Neural crest cell (in vitro differentiated cells): ENCODE data around the gene PYGB. TPM values are rescaled to one million over a fixed set of nuclear protein-coding genes. Genes with fewer than 3 reads are reported as not detected.

Experiments
- DNase-seq: peaks from one replicate; pipeline ENCODE4 v3.0.0; 2021; ENCODE audit warnings: low read depth, mixed read lengths, low spot score
- H3K27ac Mint-ChIP-seq: one replicate; pipeline ENCODE4 v1.8.0; 2021; ENCODE audit warnings: mild to moderate bottlenecking, mixed read lengths; ENCODE audit not compliant: unreplicated experiment
- H3K27me3 Mint-ChIP-seq: 2 replicates; pipeline ENCODE4 v1.8.0; 2021; ENCODE audit warnings: low read depth, mild to moderate bottlenecking, mixed read lengths
- H3K36me3 Mint-ChIP-seq: 2 replicates; pipeline ENCODE4 v1.8.0; 2021; ENCODE audit warnings: low read depth, mild to moderate bottlenecking, mixed read lengths
- H3K4me1 Mint-ChIP-seq: 2 replicates; pipeline ENCODE4 v1.8.0; 2021; ENCODE audit warnings: mixed read lengths
- H3K4me3 Mint-ChIP-seq: one replicate; pipeline ENCODE4 v1.8.0; 2021; ENCODE audit warnings: mild to moderate bottlenecking, mixed read lengths
- H3K9me3 Mint-ChIP-seq: 2 replicates; pipeline ENCODE4 v1.8.0; 2021; ENCODE audit warnings: mixed read lengths
- CTCF ChIP-seq: fragments of 200-600 bp; sonication (generic); conservative IDR thresholded peaks from 2 replicates; pipeline ENCODE4 v1.5.0; 2021; ENCODE audit warnings: antibody characterized with exemption, mild to moderate bottlenecking
- total RNA-seq: library from RNA; stranded (reverse); gene quantifications from 2 replicates; pipeline ENCODE4 v1.2.1, GENCODE V29; 2021

Gene PYGB
- total RNA-seq, 1 donor from 2014 or later: 77.1 TPM

GRCh38 chr20:25303292-25304024, 55.6 kb downstream of the PYGB start:
- TF ChIP-seq CTCF: no peak
- Mint-ChIP-seq H3K9me3 (no peaks in the 10 kb centered on the region), H3K27me3 (no peaks in the 10 kb centered on the region), H3K27ac (no peak overlapping the region), H3K4me3 (no peak overlapping the region), H3K36me3 (peaks cover 2% of the 10 kb centered on the region), H3K4me1 (no peaks in the 10 kb centered on the region)
- DNase-seq: no peak

GRCh38 chr20:25304025-25304549, 56.2 kb downstream of the PYGB start:
- no peak overlapping the region for H3K4me3 Mint-ChIP-seq
- H3K36me3 Mint-ChIP-seq: peaks cover 2% of the 10 kb centered on the region
- no peaks in the 10 kb centered on the region for H3K4me1 Mint-ChIP-seq
- H3K9me3 Mint-ChIP-seq: no peaks in the 10 kb centered on the region
- no peak for TF ChIP-seq CTCF
- no peak for DNase-seq
- no peak overlapping the region for H3K27ac Mint-ChIP-seq
- no peaks in the 10 kb centered on the region for H3K27me3 Mint-ChIP-seq

GRCh38 chr20:25306991-25307903, 59.4 kb downstream of the PYGB start:
- H3K9me3 Mint-ChIP-seq: no peaks in the 10 kb centered on the region
- no peak overlapping the region for H3K4me3 Mint-ChIP-seq
- H3K4me1 Mint-ChIP-seq: peaks cover 9% of the 10 kb centered on the region
- H3K27me3 Mint-ChIP-seq: no peaks in the 10 kb centered on the region
- no peak for TF ChIP-seq CTCF
- H3K36me3 Mint-ChIP-seq: peaks cover 10% of the 10 kb centered on the region
- DNase-seq: no peak
- H3K27ac Mint-ChIP-seq: no peak overlapping the region

GRCh38 chr20:25308083-25308491, 60.2 kb downstream of the PYGB start:
- no peak for TF ChIP-seq CTCF
- no peak for DNase-seq

GRCh38 chr20:25308671-25309394, 60.9 kb downstream of the PYGB start:
- Mint-ChIP-seq H3K27me3 (no peaks in the 10 kb centered on the region), H3K36me3 (peaks cover 11% of the 10 kb centered on the region), H3K4me3 (no peak overlapping the region), H3K9me3 (no peaks in the 10 kb centered on the region), H3K4me1 (peaks cover 9% of the 10 kb centered on the region), H3K27ac (peak overlapping the region; percentile 75)
- DNase-seq: no peak
- TF ChIP-seq CTCF: no peak

More at GRCh38 chr20:25308083-25308491, 60.2 kb downstream of the PYGB start:
- Mint-ChIP-seq H3K4me1 (peaks cover 9% of the 10 kb centered on the region), H3K9me3 (no peaks in the 10 kb centered on the region), H3K27ac (no peak overlapping the region), H3K27me3 (no peaks in the 10 kb centered on the region), H3K4me3 (no peak overlapping the region), H3K36me3 (peaks cover 11% of the 10 kb centered on the region)
